ACC112 (cell line): Measurements from ENCODE around the gene LRP1-AS.
A peak's percentile ranks its signal among the peaks of the same experiment; 100 is the strongest.

Source experiments
- H2AFZ ChIP-seq: fragments of 200-600 bp; sonication (generic); one replicate; pipeline ENCODE4 v1.6.0; 2017; ENCODE audit warnings: antibody characterized with exemption, low read length; ENCODE audit not compliant: unreplicated experiment
- H3K27ac ChIP-seq: fragments of 200-600 bp; sonication (generic); 2 replicates; pipeline ENCODE4 v1.5.1; 2014; ENCODE audit warnings: low read depth, mild to moderate bottlenecking, antibody characterized with exemption, low read length, moderate library complexity
- H3K27me3 ChIP-seq: fragments of 200-600 bp; sonication (generic); 2 replicates; pipeline ENCODE4 v1.6.1; 2014; ENCODE audit warnings: mild to moderate bottlenecking, antibody characterized with exemption, low read length, moderate library complexity, mixed read lengths; ENCODE audit not compliant: insufficient read depth
- H3K36me3 ChIP-seq: fragments of 200-600 bp; sonication (generic); 2 replicates; pipeline ENCODE4 v1.6.1; 2016; ENCODE audit warnings: mild to moderate bottlenecking, antibody characterized with exemption, low read length, moderate library complexity, mixed read lengths; ENCODE audit not compliant: insufficient read depth
- H3K4me1 ChIP-seq: fragments of 200-600 bp; sonication (generic); one replicate; pipeline ENCODE4 v1.6.1; 2016; ENCODE audit warnings: low read length, mixed read lengths; ENCODE audit not compliant: insufficient read depth, unreplicated experiment, control insufficient read depth
- H3K4me3 ChIP-seq: fragments of 200-600 bp; sonication (generic); 2 replicates; pipeline ENCODE4 v1.5.1; 2014; ENCODE audit warnings: mild to moderate bottlenecking, low read depth, low read length
- H3K79me2 ChIP-seq: fragments of 200-600 bp; sonication (generic); one replicate; pipeline ENCODE4 v1.6.0; 2016; ENCODE audit warnings: low read length; ENCODE audit not compliant: control insufficient read depth, unreplicated experiment, insufficient read depth

The LRP1-AS gene

DNA sequence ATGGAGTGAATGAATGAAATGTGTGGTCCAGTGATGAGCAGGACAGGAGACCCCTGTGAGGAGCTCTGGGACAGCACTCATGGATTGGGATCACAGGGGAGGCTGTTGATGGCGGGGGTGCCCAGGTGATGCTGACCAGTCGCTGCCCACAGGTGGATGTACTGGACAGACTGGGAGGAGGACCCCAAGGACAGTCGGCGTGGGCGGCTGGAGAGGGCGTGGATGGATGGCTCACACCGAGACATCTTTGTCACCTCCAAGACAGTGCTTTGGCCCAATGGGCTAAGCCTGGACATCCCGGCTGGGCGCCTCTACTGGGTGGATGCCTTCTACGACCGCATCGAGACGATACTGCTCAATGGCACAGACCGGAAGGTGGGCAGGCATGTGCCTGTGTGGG, 13.3 kb upstream of the LRP1-AS start:
- no peak overlapping the region for H3K27ac ChIP-seq
- peaks cover 30% of the 10 kb centered on the region for H3K4me1 ChIP-seq
- peaks cover 78% of the 10 kb centered on the region for H3K36me3 ChIP-seq

DNA sequence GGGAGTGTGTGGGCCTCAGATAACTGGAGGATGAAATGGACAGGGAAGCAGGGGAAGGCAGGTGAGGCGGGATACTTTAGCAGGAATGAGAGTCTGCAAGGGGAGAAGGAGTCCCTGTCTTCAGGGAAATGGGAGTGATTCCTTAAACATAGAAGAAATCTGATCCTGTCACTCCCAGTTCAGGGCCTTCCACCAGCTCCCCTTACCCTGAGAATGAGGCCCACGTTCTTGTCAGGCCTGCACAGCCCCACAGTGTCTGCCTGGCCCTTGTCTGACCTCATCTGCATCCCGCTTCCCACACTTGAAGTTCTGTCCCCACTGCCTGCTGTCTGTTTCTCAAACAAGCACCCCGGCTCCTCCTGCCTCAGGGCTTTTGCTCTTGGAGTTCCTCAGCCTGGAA, 12.6 kb upstream of the LRP1-AS start:
- Histone ChIP-seq H3K36me3 (peaks cover 80% of the 10 kb centered on the region), H3K4me3 (no peak overlapping the region), H3K27ac (no peak overlapping the region)

More for the DNA sequence above, 13.3 kb upstream of the LRP1-AS start:
- H3K4me3 ChIP-seq = no peak overlapping the region
- H3K27me3 ChIP-seq = no peaks in the 10 kb centered on the region
- H3K79me2 ChIP-seq = peaks cover 13% of the 10 kb centered on the region
- no peak overlapping the region for H2AFZ ChIP-seq

DNA sequence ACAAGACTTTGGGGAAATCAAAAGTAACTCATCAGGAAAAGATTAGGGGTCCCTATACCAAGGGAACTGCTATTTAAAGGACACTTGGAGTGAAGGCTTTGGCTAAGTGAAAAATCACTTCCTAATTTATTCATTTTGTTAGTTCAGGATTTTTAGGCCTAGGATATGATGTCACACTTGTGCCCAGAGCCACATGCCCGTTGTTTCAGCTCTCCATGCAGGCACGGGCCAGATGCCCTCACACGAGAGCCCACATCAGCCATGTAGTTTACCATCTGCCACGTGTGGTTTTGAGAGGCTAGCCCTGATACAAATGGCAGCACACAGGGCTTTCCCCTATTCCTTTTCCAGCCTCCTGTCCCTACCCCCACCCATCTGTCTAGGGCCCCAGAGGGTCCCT, 11.9 kb upstream of the LRP1-AS start:
- Histone ChIP-seq H3K4me3 (no peak overlapping the region), H3K36me3 (peaks cover 82% of the 10 kb centered on the region), H3K4me1 (peaks cover 16% of the 10 kb centered on the region)

More for the DNA sequence above, 12.6 kb upstream of the LRP1-AS start:
- peaks cover 23% of the 10 kb centered on the region for H3K4me1 ChIP-seq
- H3K79me2 ChIP-seq = peaks cover 15% of the 10 kb centered on the region
- no peak overlapping the region for H2AFZ ChIP-seq
- no peaks in the 10 kb centered on the region for H3K27me3 ChIP-seq

DNA sequence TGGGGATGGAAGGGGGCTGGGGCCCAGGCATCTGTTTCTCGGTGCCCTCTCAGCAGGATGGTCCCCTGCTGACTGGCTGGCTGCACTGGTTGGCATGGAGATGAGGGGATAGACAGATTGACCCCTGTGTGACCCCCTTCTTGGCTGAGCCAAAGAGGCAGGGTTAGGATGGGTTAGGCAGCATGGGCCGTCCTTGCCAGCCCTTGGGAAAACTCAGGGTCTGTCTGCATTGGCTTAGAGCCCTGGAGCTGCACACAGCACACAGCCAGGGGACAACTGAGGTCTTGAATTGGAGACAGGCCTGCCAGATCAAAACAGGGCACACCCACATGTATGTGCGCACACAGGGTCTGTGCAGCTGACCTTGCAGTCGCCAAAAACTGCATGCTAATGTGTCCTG, 11.2 kb upstream of the LRP1-AS start:
- no peak overlapping the region for H3K4me3 ChIP-seq
- peaks cover 19% of the 10 kb centered on the region for H3K4me1 ChIP-seq
- H3K79me2 ChIP-seq = peaks cover 29% of the 10 kb centered on the region
- no peaks in the 10 kb centered on the region for H3K27me3 ChIP-seq
- H2AFZ ChIP-seq = no peak overlapping the region
- H3K36me3 ChIP-seq = peaks cover 85% of the 10 kb centered on the region
- no peak overlapping the region for H3K27ac ChIP-seq

More for the DNA sequence above, 11.9 kb upstream of the LRP1-AS start:
- Histone ChIP-seq H3K27me3 (no peaks in the 10 kb centered on the region), H3K27ac (no peak overlapping the region), H3K79me2 (peaks cover 22% of the 10 kb centered on the region), H2AFZ (no peak overlapping the region)

DNA sequence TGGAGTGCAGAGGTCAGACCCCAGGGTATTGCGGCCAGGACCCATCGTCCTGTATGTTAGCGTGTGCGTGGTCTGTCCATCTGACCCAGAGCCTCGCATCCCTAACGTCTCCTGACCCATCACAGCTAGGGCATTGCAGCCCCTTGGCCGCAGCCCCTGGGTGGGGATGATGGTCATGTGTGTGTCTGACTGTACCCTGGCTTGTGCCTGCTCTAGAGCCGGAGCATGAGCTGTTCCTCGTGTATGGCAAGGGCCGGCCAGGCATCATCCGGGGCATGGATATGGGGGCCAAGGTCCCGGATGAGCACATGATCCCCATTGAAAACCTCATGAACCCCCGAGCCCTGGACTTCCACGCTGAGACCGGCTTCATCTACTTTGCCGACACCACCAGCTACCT, 10.8 kb upstream of the LRP1-AS start:
- peaks cover 89% of the 10 kb centered on the region for H3K36me3 ChIP-seq
- no peaks in the 10 kb centered on the region for H3K27me3 ChIP-seq
- no peak overlapping the region for H2AFZ ChIP-seq
- peaks cover 23% of the 10 kb centered on the region for H3K4me1 ChIP-seq
- no peak overlapping the region for H3K4me3 ChIP-seq
- H3K27ac ChIP-seq = no peak overlapping the region
- H3K79me2 ChIP-seq = peaks cover 34% of the 10 kb centered on the region

DNA sequence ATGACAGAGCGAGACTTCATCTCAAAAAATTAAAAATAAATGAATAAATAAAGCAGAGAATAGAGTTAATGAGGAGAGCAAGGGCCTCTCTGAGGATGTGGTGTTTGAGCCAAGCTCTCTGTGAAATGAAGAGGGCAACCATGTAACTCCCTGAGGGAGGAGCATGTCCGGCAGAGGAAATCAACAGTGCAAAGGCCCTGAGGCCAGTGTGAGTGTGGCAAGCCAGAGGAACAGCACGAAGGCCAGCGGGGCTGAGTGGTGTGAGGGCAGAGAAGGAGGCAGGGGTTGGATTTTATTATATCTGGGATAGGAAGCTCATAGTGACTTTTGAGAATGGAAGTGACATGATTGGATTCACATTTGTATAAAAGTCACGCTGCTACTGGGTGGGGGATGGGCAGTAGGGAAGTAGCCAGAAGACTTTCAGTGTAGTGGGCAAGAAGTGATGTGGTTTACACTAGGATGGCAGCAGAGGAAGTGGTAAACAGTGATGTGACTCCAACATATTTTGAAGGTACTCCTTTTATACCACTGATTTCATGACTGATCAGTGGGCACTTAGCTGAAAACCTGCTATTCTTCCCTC, 10.3 kb upstream of the LRP1-AS start:
- Histone ChIP-seq H2AFZ (no peak overlapping the region), H3K36me3 (peaks cover 88% of the 10 kb centered on the region), H3K79me2 (peaks cover 38% of the 10 kb centered on the region), H3K27me3 (no peaks in the 10 kb centered on the region), H3K4me3 (no peak overlapping the region), H3K27ac (no peak overlapping the region), H3K4me1 (peaks cover 28% of the 10 kb centered on the region)

DNA sequence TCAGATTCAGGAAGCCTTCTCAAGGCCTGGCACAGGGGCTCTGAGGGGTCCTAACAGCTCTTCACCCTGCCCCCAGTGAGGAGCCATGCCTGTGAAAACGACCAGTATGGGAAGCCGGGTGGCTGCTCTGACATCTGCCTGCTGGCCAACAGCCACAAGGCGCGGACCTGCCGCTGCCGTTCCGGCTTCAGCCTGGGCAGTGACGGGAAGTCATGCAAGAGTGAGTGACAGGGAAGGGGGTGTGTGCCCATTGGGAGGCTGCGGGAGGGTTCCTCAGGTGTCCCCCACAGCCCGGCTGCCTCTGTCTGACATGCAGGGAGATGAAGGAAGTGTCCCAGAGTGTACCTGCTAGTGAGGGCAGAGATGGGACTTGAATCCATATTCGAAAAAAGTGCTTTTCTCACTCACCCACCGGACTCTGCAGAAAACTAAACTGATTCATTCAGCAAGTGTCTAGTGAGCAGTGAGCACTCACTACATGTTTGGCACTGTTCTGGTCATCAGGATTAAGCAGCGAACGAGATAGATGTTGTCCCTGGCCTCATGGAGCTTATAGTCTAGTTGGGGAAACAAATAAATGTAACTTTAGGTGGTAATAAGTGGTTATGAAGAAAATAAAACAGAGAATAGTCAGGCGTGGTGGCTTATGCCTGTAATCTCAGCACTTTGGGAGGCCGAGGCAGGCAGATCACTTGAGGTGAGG, 9.4 kb upstream of the LRP1-AS start:
- Histone ChIP-seq H3K4me1 (peaks cover 37% of the 10 kb centered on the region), H3K36me3 (peaks cover 81% of the 10 kb centered on the region), H3K27ac (no peak overlapping the region)

DNA sequence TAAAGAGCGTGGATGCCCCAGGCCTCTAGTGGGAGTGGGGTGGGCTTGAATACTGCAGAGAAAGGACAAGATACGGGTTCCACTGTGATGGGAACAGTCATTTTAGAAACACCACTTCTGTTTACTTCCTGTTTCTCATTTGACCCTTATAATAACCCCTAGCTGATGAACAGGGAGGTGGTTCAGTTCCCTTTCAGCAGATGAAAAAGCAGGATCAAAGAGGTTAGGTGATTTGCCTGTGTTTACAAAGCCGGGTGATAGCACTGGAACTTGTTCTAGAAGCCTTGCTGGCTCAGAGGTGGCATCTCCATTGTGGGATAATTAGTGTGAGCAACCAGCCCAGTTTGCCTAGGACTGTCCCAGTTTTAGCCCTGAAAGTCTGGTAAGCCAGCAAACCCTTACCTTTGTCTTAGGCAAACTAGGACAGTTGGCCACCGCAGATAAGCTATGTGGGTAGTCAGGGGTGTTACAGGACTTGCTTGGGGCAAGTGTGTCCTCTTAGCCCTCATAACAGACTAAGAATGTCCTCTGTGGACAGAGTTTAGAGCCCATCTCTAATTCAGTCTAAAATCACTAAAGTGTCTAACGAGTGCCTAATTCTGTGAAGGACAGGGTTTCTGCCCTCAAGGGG, 7.5 kb upstream of the LRP1-AS start:
- Histone ChIP-seq H3K4me3 (no peak overlapping the region), H2AFZ (no peak overlapping the region), H3K27ac (no peak overlapping the region), H3K79me2 (peaks cover 49% of the 10 kb centered on the region), H3K4me1 (peaks cover 49% of the 10 kb centered on the region), H3K27me3 (no peaks in the 10 kb centered on the region), H3K36me3 (peaks cover 68% of the 10 kb centered on the region)

More for the DNA sequence above, 9.4 kb upstream of the LRP1-AS start:
- Histone ChIP-seq H2AFZ (no peak overlapping the region), H3K27me3 (no peaks in the 10 kb centered on the region), H3K4me3 (no peak overlapping the region), H3K79me2 (peaks cover 38% of the 10 kb centered on the region)

DNA sequence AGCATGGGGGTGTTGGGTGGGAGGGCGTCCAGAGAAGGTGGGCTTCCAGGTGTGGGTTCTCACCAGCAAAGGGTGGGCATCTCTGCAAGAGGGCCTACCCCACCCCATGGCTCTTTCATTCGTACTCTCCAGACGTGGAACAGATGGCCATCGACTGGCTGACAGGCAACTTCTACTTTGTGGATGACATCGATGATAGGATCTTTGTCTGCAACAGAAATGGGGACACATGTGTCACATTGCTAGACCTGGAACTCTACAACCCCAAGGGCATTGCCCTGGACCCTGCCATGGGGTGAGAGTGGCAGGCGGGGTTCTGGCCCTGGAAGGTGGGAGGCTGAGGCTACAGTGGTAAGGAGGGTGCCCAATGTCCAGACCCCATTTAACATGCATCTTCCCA, 6.7 kb upstream of the LRP1-AS start:
- peaks cover 49% of the 10 kb centered on the region for H3K79me2 ChIP-seq
- peaks cover 59% of the 10 kb centered on the region for H3K36me3 ChIP-seq
- no peak overlapping the region for H3K27ac ChIP-seq
- H3K27me3 ChIP-seq = no peaks in the 10 kb centered on the region
- H3K4me1 ChIP-seq = peaks cover 57% of the 10 kb centered on the region
- H2AFZ ChIP-seq = no peak overlapping the region
- no peak overlapping the region for H3K4me3 ChIP-seq

DNA sequence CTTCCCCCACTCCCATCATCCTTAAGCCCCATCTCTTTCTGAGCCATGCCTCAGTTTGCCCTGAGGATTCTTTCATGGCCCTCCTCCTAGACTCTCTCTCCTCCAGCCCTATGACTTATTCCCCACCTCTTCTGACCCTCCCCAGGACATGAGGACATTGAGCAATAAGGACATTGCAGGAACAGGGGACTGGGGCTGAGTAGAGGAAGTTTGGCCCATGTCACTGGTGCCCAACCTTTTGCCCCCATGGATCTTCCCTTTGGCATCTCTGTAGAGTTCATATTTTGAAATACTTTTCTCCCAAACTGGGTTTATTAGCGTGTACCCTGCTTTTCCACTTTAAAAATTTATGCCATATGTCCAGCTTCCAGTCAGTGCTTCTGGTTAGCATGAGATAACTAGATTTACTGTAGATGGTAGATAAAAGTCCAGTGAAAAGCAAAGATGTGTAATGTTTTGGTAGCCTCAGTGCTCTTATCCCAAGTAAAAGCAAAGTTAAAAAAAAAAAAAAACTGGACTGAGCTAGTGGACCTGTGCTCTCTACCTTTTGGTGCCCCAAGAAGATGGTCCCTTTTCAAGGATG, 6.1 kb upstream of the LRP1-AS start:
- Histone ChIP-seq H3K4me1 (peaks cover 57% of the 10 kb centered on the region), H3K27me3 (no peaks in the 10 kb centered on the region), H3K27ac (peak overlapping the region; percentile 93), H2AFZ (no peak overlapping the region), H3K79me2 (peaks cover 49% of the 10 kb centered on the region), H3K4me3 (peak overlapping the region; percentile 5; the same call in 1 of the 2 replicates), H3K36me3 (peaks cover 54% of the 10 kb centered on the region)
